GM13976 (cell line): Measurements from ENCODE around the gene GFRA4.

ENCODE experiments used
- DNase-seq: peaks from one replicate; pipeline ENCODE4 v3.0.0; 2012; ENCODE audit warnings: low spot score
- CTCF ChIP-seq: IDR thresholded peaks from 2 replicates; pipeline ENCODE4 v1.5.1; 2012; ENCODE audit warnings: borderline replicate concordance, mild to moderate bottlenecking; ENCODE audit not compliant: insufficient read depth; ENCODE audit errors: extremely low read depth, missing control alignments, control extremely low read depth
- in situ Hi-C: fragments of 300-500 bp; cut with MboI; formaldehyde crosslinking; loops from one replicate; pipeline ENCODE4 v1.12.0; 2022; ENCODE audit warnings: low sequenced_read_pairs, mixed read lengths, inconsistent platforms; ENCODE audit not compliant: unreplicated experiment

Gene GFRA4

GRCh38 chr20:3706774-3707507 lies 43.7 kb upstream of the GFRA4 start:
- no peak for DNase-seq
- no peak for TF ChIP-seq CTCF
- in situ Hi-C loops: no loop called here

- TF ChIP-seq CTCF: no peak
- no peak for DNase-seq
These were observed 43.0 kb upstream of the GFRA4 start for GRCh38 chr20:3705970-3706739.

GRCh38 chr20:3705491-3705969 lies 42.3 kb upstream of the GFRA4 start:
- TF ChIP-seq CTCF: no peak
- in situ Hi-C loops: no loop called here
- DNase-seq: no peak

More at GRCh38 chr20:3705970-3706739, 43.0 kb upstream of the GFRA4 start:
- in situ Hi-C loops: no loop called here

- DNase-seq: no peak
- TF ChIP-seq CTCF: no peak
- in situ Hi-C loops: no loop called here
These were observed 40.9 kb upstream of the GFRA4 start for GRCh38 chr20:3704087-3704486.

GRCh38 chr20:3702611-3703391 lies 39.6 kb upstream of the GFRA4 start:
- no peak for TF ChIP-seq CTCF
- in situ Hi-C loops: no loop called here
- no peak for DNase-seq
